Panc1 (cell line): ENCODE results near the gene RRP1. TPM values are rescaled to one million over a fixed set of nuclear protein-coding genes. Genes with fewer than 3 reads are reported as not detected.

Experiments used
- ATAC-seq: fragments of 200-7000 bp; cut with Tn5 transposase; 2 replicates; pipeline ENCODE4 v1.9.1; 2020; ENCODE audit warnings: mild to moderate bottlenecking, moderate library complexity
- BruUV-seq: library from RNA; stranded (reverse); fragments of 400-500 nt; replicated peaks from 2 replicates; lab custom pipeline; 2021; lab: Mats Ljungman, UMichigan
- CTCF ChIA-PET: fragments of 300-600 bp; sonication (Branson Sonifier 250); formaldehyde crosslinking; loops from one replicate; lab custom pipeline; 2022; ENCODE audit warnings: antibody characterized with exemption; lab: Charles Lee
- POLR2A ChIA-PET: fragments of 300-600 bp; sonication (Branson Sonifier 250); formaldehyde crosslinking; loops from one replicate; lab custom pipeline; 2022; ENCODE audit warnings: antibody characterized with exemption; lab: Charles Lee
- DNase-seq: peaks from one replicate; pipeline ENCODE4 v3.0.0-alpha.2; 2010; ENCODE audit warnings: low read depth, low spot score
- H3K27ac ChIP-seq: 2 replicates; pipeline ENCODE4 v1.5.1; 2011; ENCODE audit warnings: mild to moderate bottlenecking, low read length, inconsistent platforms
- H3K27me3 ChIP-seq: fragments of 200-500 bp; sonication (Bioruptor generic); 2 replicates; pipeline ENCODE4 v1.6.0; 2014; ENCODE audit warnings: low read length, inconsistent platforms; ENCODE audit not compliant: control insufficient read depth, insufficient read depth
- H3K36me3 ChIP-seq: fragments of 200-500 bp; sonication (Bioruptor generic); 2 replicates; pipeline ENCODE4 v1.5.1; 2014; ENCODE audit warnings: inconsistent platforms, mild to moderate bottlenecking, low read length, moderate library complexity; ENCODE audit not compliant: control insufficient read depth, insufficient read depth
- H3K4me1 ChIP-seq: 2 replicates; pipeline ENCODE4 v1.5.1; 2011; ENCODE audit warnings: inconsistent platforms, mild to moderate bottlenecking, low read length, moderate library complexity; ENCODE audit not compliant: control insufficient read depth, insufficient read depth
- H3K4me3 ChIP-seq, 2 experiments: 2 replicates each; pipeline ENCODE4 v1.5.1; 2011 to 2012; ENCODE audit warnings: low read depth in 2 of 2, low read length in 2 of 2, mild to moderate bottlenecking in 2 of 2, inconsistent platforms in 1 of 2, moderate library complexity in 1 of 2
- H3K9me3 ChIP-seq: fragments of 200-500 bp; sonication (Bioruptor generic); 2 replicates; pipeline ENCODE4 v1.5.1; 2014; ENCODE audit warnings: low read depth, mild to moderate bottlenecking, inconsistent platforms, low read length, moderate library complexity; ENCODE audit not compliant: control insufficient read depth, insufficient read depth
- POLR2AphosphoS5 ChIP-seq: IDR thresholded peaks from 2 replicates; pipeline ENCODE4 v1.6.1; 2012; ENCODE audit warnings: mild to moderate bottlenecking, low read depth, low read length, moderate library complexity
- SIN3A ChIP-seq: IDR thresholded peaks from 2 replicates; pipeline ENCODE4 v1.6.1; 2012; ENCODE audit warnings: low read depth, mild to moderate bottlenecking, low read length, moderate library complexity, borderline replicate concordance; ENCODE audit not compliant: insufficient read depth
- TCF7L2 ChIP-seq: IDR thresholded peaks from 2 replicates; pipeline ENCODE4 v1.6.1; 2011; ENCODE audit warnings: mild to moderate bottlenecking, low read depth, low read length, inconsistent platforms
- in situ Hi-C: cut with HindIII; loops from 2 replicates; pipeline ENCODE4 v1.10.0; 2016; ENCODE audit warnings: low sequenced_read_pairs, low pct_unique_long_range_greater_than_20kb
- intact Hi-C: fragments of 100-400 bp; cut with micrococcal nuclease; formaldehyde crosslinking; loops from one replicate; pipeline ENCODE4 v1.10.0; 2022; ENCODE audit not compliant: unreplicated experiment
- total RNA-seq: library from RNA; stranded (reverse); gene quantifications from one replicate; pipeline ENCODE4 v1.2.1, GENCODE V29; 2021; ENCODE audit not compliant: unreplicated experiment
- TF ChIP-seq, protein P1 (sequence below), 2 experiments: IDR thresholded peaks; 2 replicates each; pipeline ENCODE4 v1.6.1; 2011 to 2012; ENCODE audit warnings: low read depth in 2 of 2, control low read depth in 1 of 2, low read length in 1 of 2, mild to moderate bottlenecking in 1 of 2, moderate library complexity in 1 of 2; ENCODE audit not compliant: insufficient read depth in 1 of 2
- TF ChIP-seq, protein P2 (sequence below): fragments of 450-650 bp; IDR thresholded peaks from 2 replicates; pipeline ENCODE4 v1.5.1; 2017; ENCODE audit warnings: mild to moderate bottlenecking

Gene RRP1
- total RNA-seq, 1 experiment from 2014 or later = 41.8 TPM

DNA sequence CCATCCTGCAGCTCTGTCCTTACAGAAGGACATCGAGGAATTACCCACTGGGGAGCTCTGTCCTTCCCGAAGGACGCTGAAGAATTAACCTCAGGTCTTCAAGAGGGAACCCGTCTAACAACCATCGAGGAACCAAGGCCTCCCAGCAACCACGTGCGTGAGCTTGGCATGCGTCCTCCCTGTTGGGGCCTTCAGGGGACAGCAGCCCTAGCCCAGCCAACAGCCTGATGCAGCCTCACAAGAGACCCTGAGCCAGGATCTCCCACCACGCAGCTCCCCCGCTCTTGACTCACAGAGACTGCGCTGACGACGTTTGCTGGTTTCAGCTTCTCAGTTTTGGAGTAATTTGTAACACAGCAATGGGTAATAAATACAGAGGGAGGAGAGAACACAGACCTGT lies 56.0 kb downstream of the RRP1 start:
- Histone ChIP-seq H3K4me1 (no peaks in the 10 kb centered on the region), H3K4me3 (no peak overlapping the region), H3K27me3 (no peaks in the 10 kb centered on the region), H3K9me3 (no peaks in the 10 kb centered on the region), H3K36me3 (no peaks in the 10 kb centered on the region), H3K27ac (no peak overlapping the region)
- in situ Hi-C loops = no loop called here
- ChIA-PET POLR2A (no interaction called here), CTCF (no interaction called here)
- DNase-seq (no peak), ATAC-seq (no peak)
- TF ChIP-seq, protein P1, sequence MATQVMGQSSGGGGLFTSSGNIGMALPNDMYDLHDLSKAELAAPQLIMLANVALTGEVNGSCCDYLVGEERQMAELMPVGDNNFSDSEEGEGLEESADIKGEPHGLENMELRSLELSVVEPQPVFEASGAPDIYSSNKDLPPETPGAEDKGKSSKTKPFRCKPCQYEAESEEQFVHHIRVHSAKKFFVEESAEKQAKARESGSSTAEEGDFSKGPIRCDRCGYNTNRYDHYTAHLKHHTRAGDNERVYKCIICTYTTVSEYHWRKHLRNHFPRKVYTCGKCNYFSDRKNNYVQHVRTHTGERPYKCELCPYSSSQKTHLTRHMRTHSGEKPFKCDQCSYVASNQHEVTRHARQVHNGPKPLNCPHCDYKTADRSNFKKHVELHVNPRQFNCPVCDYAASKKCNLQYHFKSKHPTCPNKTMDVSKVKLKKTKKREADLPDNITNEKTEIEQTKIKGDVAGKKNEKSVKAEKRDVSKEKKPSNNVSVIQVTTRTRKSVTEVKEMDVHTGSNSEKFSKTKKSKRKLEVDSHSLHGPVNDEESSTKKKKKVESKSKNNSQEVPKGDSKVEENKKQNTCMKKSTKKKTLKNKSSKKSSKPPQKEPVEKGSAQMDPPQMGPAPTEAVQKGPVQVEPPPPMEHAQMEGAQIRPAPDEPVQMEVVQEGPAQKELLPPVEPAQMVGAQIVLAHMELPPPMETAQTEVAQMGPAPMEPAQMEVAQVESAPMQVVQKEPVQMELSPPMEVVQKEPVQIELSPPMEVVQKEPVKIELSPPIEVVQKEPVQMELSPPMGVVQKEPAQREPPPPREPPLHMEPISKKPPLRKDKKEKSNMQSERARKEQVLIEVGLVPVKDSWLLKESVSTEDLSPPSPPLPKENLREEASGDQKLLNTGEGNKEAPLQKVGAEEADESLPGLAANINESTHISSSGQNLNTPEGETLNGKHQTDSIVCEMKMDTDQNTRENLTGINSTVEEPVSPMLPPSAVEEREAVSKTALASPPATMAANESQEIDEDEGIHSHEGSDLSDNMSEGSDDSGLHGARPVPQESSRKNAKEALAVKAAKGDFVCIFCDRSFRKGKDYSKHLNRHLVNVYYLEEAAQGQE (IDR thresholded peaks at IDR 0.05; ENCODE audit: insufficient read depth in 1 of 2, low read depth in 2 of 2, low read length in 1 of 2) = no peak
- TF ChIP-seq POLR2AphosphoS5 = no peak
- TF ChIP-seq, protein P2, sequence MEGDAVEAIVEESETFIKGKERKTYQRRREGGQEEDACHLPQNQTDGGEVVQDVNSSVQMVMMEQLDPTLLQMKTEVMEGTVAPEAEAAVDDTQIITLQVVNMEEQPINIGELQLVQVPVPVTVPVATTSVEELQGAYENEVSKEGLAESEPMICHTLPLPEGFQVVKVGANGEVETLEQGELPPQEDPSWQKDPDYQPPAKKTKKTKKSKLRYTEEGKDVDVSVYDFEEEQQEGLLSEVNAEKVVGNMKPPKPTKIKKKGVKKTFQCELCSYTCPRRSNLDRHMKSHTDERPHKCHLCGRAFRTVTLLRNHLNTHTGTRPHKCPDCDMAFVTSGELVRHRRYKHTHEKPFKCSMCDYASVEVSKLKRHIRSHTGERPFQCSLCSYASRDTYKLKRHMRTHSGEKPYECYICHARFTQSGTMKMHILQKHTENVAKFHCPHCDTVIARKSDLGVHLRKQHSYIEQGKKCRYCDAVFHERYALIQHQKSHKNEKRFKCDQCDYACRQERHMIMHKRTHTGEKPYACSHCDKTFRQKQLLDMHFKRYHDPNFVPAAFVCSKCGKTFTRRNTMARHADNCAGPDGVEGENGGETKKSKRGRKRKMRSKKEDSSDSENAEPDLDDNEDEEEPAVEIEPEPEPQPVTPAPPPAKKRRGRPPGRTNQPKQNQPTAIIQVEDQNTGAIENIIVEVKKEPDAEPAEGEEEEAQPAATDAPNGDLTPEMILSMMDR = no peak
- TF ChIP-seq TCF7L2 = no peak
- no peak for TF ChIP-seq SIN3A
- intact Hi-C loops = no loop called here
- no TSS peak for BruUV-seq

DNA sequence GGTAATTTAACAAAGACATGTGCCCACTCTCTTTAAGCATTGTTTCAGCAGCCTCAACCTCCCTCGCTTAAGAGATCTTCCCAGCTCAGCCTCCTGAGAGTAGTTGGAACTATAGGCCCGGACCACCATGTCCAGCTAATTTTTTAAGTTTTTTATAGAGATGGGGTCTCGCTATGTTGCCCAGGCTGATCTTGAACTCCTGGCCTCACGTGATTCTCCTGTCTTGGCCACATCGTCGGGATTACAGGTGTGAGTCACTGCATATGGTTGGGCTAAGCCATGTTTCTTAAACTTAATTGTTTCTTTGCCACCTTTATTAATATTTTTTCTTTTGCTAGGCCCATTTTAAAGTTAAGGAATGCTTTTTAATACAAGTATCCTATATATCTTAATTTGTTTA lies 57.1 kb downstream of the RRP1 start:
- in situ Hi-C loops (no loop called here), intact Hi-C loops (no loop called here)
- CTCF ChIA-PET = interaction anchor here (0.6 kb wide), 1 partner anchor 130 kb away, joined by 3 read pairs; no protein-coding TSS in a partner anchor
- no peak for TF ChIP-seq TCF7L2
- TF ChIP-seq SIN3A = no peak
- TF ChIP-seq, protein P2 = no peak
- TF ChIP-seq POLR2AphosphoS5 = no peak
- TF ChIP-seq, protein P1 (IDR thresholded peaks at IDR 0.05; ENCODE audit: insufficient read depth in 1 of 2, low read depth in 2 of 2, low read length in 1 of 2) = no peak
- POLR2A ChIA-PET = no interaction called here
- ATAC-seq = no peak
- Histone ChIP-seq H3K4me3 (no peak overlapping the region), H3K36me3 (no peaks in the 10 kb centered on the region), H3K27me3 (no peaks in the 10 kb centered on the region), H3K9me3 (no peaks in the 10 kb centered on the region), H3K4me1 (no peaks in the 10 kb centered on the region), H3K27ac (no peak overlapping the region)
- no TSS peak for BruUV-seq
- no peak for DNase-seq
